Stimulated activated CD4-positive, alpha-beta T cell treated with anti-CD3 and anti-CD28 coated beads, TNF-alpha, amount 100 ng/mL, for 24 hours (primary cell): ENCODE data around the gene DESI1.
"Not testable (repeated sequence)": the region's sequence is repeated elsewhere in the genome, so short reads cannot be mapped to it uniquely, and the experiment has no call there.

ENCODE experiments used
- DNase-seq, 3 experiments: peaks; one replicate each; pipeline ENCODE4 v3.0.0-alpha.2; 2020; ENCODE audit warnings: low read depth in 3 of 3

Gene DESI1

DNA sequence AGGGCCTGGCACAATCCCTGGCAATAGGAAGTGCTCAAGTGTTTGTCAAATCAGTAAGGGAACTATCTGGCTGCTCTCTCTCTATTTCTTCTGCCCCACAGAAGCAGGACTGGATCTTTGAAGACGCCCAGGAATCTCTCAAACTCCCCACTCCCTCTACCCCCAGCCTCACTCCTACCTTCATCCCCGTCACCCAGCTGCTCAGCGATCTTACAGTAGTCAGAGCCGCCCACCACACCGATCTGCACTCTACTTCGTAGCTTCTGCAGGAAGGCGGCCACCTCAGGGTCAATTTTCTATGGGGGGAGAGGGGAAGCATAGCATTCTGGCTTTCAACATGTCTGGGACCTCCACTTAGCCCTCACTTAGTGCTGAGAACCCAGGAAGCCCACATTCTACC, 34.9 kb downstream of the DESI1 start:
- no peak for DNase-seq

- no peak for DNase-seq
These were observed 36.0 kb downstream of the DESI1 start for GRCh38 chr22:41584881-41585280.

- DNase-seq = no peak
These were observed 38.1 kb downstream of the DESI1 start for GRCh38 chr22:41582694-41583093.

GRCh38 chr22:41579997-41580355, 40.9 kb downstream of the DESI1 start:
- DNase-seq = no peak

DNA sequence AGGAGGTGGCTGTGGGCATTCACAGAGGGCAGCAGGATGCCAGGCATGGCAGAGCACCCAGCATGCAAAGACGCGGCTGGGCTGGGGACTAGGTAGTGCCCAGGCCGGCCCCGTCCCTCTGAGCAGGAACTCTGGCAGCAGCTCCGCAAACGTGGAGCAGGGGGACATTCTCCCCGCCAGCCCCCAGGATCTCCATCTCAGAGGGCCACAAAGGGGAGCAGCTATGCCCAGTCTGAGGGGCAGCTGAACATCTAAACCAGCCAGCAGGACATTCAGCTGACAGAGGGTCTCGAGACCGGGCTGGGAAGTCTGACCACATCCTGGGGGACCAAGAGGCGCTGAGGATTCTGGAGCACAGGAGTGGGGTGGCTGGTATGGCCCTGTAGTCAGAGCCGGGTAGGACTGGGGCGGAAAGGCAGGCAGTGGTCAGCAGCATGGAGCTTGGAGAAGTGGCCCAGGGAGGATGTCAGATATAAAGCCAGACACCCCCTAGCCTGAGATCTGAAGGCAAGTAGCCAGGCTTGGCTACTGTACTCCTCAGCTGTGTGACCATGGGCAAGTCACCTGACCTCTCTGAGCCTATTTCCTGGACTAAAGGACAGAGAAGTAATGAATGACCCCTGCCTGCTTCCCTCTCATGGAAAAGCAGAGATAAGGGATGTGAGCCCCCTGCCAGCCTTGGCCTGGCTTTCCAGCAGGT, 41.4 kb downstream of the DESI1 start:
- no peak for DNase-seq

DNA sequence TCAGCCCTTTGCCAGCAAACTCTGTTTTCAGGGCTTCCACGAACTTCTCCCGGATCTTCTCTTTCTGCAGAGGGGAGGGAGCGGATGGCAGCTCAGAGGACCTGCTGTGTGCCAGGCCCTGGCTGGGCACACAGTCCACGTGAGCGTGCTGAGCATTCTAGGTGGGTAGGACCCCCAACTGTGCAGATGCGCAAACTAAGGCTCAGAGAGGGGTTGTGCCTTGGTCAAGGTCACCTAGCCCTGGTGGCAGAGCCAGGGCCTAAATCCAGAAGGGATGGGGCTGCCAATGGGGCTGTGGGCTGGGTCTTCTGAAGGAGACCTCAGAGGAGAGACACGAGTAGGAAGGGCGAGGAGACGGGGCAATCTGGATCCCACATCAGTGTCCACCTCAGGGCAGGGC, 42.0 kb downstream of the DESI1 start:
- no peak for DNase-seq

DNA sequence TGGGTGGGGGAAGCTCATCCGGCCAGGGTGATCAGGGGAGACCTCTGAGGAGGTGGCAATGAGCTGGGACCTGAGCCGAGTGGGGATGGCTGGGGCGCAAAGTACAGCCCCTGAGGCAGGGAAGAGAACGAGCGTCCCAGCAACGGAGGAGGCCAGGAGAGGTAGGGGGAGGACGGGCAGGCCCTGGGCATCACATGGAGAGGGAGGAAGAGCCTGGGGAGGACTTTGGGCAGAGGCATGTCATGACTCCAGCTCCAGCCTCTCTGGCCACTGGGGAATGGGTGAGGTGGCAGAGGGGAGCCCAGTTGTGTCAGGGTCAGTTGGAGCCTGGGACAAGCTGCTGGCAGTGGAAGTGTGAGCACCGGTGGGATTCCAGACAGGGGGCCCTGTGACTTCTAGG, 42.7 kb downstream of the DESI1 start:
- DNase-seq = no peak

GRCh38 chr22:41576877-41577276, 44.0 kb downstream of the DESI1 start:
- DNase-seq = peak in 1 of 3 experiments; percentile 19

GRCh38 chr22:41575533-41575932, 45.3 kb downstream of the DESI1 start:
- DNase-seq = no peak

DNA sequence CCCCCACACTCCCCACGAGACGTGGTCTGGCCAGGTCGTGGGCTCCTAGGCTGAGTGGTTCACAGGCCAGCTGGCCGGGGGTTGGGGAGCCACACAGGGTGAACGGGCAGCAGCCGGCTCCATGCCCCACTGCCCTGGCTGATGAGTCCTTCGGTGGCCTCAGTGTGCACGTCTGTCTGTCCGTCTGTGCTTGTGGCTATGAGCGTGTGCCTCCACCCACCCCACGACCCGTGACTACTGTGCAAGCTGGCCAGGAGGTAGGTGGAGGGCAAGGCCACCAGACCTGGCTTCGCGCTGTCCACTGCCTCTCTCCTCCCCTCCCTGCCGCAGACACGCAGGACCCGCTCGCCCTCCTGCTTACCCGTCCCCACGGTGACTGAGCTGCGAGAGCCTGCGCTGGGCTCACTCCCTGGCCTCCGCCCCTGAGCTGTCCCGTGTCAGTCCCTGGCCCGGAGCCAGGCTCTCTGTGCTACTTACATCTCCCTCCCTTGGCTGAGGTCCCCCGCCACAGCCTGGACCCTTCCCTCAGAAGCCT, 45.9 kb downstream of the DESI1 start:
- DNase-seq = no peak

- DNase-seq = no peak
These were observed 47.2 kb downstream of the DESI1 start for GRCh38 chr22:41573677-41574076.

DNA sequence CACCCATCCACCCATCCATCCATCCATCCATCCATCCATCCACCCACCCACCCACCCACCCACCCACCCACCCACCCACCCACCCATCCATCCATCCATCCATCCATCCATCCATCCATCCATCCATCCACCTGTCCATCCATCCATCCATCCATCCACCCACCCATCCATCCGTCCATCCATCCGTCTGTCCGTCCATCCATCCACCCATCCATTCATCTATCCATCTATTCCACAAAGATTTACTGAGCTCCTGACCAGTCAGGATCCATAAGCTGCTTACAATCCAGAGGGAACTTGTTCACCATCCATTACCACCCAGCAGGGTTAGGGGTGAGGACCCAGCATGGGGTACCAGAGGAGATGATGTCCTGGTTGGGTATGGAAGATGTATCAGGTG, 48.5 kb downstream of the DESI1 start:
- not testable (repeated sequence) for DNase-seq

DNA sequence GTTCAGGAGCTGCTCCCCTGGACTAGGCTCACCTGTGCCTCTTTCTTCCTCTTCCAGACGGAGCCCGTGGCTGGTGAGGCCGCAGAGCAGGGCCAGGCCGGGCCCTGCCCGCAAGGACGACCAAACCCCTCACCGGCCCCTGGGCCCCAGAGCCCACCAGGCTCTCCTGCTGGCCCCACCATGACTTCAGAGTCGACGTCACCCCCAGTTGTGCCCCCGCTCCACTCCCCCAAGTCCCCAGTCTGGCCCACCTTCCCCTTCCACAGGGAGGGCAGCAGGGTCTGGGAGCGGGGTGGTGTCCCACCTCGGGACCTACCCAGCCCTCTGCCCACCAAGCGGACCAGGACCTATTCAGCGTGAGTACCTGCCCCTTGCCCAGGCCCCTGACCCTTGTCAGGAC, 49.1 kb downstream of the DESI1 start:
- DNase-seq = no peak

DNA sequence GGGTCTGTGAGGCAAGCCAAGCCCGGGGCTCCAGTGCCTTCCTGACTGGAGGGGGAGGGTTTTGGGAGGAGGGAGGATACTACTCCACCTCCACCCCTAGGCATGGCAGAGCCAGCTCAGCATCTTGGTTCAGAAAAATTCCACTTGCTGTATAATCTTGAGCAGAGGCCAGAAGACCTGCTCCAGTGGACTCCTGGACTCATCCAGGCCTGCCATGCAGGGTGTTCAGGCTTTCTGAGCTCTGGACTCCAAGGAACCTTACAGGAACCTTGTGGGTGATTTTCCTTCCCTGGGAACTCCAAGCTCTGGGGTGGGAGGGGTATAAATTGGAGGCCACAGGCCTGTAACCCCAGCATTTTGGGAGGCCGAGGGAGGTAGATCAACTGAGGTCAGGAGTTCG, 50.6 kb downstream of the DESI1 start:
- no peak for DNase-seq

DNA sequence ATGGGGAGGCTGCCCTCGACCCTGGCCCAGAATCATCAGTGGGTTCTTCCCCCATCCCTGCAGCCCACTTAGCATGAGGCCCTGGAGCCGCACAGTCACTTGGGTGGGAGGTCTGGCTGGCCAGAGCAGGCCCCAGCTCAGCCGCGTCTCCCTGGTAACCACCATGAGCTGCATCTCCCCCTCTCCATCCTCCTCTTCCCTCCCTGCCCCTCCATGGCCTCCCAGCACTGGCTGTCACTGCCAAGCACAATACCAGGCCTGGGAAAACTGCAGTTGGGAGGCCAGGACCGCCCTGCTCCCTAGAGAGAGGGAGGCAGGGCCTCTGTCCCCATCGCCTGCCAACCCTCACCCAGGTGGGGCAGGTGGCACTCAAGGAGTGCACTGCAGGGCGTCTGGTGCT, 52.0 kb downstream of the DESI1 start:
- DNase-seq = no peak

- no peak for DNase-seq
These were observed 53.4 kb downstream of the DESI1 start for GRCh38 chr22:41567512-41567768.

DNA sequence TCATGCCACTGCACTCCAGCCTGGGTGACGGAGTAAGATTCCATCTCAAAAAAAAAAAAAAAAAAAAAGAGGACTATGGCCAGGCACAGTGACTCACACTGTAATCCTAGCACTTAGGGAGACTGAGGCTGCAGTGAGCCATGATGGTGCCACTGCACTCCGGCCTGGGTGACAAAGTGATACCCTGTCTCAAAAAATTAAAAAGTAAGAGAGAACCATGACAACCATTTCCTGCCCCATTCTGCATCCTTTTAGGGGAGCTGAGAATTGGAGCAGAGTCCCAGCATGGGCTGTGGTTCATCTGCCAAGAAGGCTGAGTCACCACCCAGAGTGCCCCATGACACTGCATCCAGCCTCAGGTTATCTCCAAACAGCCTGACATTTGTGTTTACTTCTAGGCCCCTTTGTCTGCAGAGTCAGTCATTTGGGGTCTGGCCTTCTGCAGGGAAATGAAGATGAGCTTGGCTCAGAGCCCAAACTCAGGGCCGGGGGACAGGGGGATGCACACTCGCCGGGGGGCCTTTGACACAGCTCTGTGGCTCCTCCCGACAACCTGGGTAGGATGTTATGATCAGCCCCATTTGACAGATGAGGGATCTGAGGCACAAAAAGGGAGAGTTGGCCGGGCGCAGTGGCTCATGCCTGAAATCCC, 55.3 kb downstream of the DESI1 start:
- peak in 1 of 3 experiments; percentile 13 for DNase-seq

- DNase-seq = no peak
These were observed 56.3 kb downstream of the DESI1 start for GRCh38 chr22:41564563-41564962.

DNA sequence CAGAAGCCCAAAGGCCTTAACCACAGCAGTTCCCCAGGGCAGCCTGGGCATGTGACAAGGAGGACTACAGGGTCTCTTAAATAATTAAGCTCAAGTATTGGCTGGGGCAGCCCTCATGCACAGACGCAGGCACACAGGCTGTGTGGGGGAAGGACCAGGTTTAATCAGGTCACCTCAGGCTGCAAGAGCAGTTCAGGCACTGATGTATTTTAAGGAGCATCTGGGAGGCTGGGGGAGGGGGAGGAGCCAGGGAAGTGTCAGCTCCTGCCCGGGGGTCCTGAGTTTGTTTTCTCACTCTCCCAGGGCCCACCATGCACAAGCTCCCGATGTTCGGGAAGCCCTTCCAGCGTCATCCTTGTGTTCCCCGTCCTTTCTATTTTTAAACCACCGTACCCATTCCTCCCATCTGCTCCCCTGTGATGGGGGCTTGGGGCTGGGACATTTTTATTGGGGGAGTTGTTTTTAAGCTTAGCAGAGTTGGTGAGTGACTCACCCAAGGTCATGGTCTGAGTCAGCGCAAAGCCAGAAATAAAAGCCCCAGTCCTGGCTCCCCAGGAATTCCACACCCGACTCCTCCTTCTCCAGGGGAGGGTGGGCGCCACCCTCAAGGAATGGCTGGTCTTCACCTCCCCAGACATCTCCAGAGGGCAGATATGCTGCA, 57.7 kb downstream of the DESI1 start:
- DNase-seq = no peak

- no peak for DNase-seq
These were observed 58.4 kb downstream of the DESI1 start for GRCh38 chr22:41562461-41562860.

DNA sequence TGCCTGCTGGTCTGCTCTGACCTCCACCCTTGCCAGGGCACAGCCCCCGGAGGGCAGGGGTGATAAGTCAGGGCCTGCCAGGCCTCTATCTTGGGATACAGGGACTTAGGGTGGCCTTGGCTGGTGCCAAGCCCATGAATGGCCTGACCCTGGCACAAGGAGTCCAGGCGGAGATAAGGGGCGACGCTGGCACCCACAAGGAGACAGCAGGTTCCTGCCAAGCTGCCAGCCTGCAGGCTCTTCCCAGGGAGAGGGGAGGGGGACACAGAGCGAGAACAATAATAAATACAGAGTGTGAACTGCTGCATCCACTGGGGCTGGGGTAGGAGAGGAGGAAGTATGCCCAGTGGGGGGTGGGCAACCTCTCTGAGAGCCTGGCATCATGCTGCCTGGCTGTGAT, 59.1 kb downstream of the DESI1 start:
- no peak for DNase-seq

DNA sequence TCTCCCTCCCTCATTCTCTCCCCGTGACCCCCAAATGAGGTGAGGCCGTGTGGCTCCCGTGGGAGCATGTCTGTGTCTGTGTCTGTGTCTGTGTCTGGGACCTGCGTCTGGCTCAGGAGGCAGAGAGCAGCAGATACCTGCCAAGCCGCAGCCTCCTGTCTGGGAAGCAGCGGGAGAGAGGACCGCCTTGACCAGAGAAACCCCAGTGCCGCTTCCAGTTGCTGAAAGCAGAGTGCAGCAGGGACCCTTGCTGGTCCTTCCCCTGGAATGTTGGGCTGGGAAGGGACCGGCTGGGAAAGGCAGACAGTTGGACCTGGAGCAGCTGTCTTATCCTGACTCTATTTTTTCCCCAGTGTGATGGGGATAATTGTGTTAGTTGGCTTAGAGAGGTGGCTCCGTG, 59.5 kb downstream of the DESI1 start:
- DNase-seq = no peak

- DNase-seq = no peak
These were observed 60.8 kb downstream of the DESI1 start for GRCh38 chr22:41560095-41560471.
